ENCODE results near the gene LHCGR. TPM values are rescaled to one million over a fixed set of nuclear protein-coding genes. Genes with fewer than 3 reads are reported as not detected.

Gene LHCGR
- total RNA-seq: not detected

GRCh38 chr2:48755473-48755872 lies at the start of gene LHCGR:
TSS of gene LHCGR (minus strand) at chr2:48755724. CDS start at chr2:48755671, 53 bp downstream.
- Histone ChIP-seq H3K4me3 (no peak within 1 kb of the TSS), H3K27me3 (peaks cover 29% of the 10 kb centered on the region), H3K4me1 (no peaks in the 10 kb centered on the region), H3K36me3 (no peaks in the 10 kb centered on the region), H3K9me3 (no peaks in the 10 kb centered on the region), H3K27ac (no peak within 1 kb of the TSS)
- TF ChIP-seq EP300 (IDR thresholded peaks at IDR 0.05; ENCODE audit: low read depth) (no peak), POLR2AphosphoS5 (IDR thresholded peaks at IDR 0.05) (no peak), POLR2A (IDR thresholded peaks at IDR 0.05) (no peak)
- in situ Hi-C loops (cut with MboI; ENCODE audit: low pct_ligation_motif_present in 1 of 4, low pct_unique_long_range_greater_than_20kb in 1 of 4, low sequenced_read_pairs in 3 of 4): no loop called here
- no peak for DNase-seq
- 6 to 29% methylated on average over 3 to 37 of the region's 37 CpGs for WGBS, 2 donors (ENCODE audit: low coverage in 1 of 2)
- intact Hi-C loops (cut with DNase I; ENCODE audit: low total_unique reads): no loop called here

- Histone ChIP-seq H3K4me3 (no peak overlapping the region), H3K4me1 (no peaks in the 10 kb centered on the region), H3K27me3 (no peaks in the 10 kb centered on the region), H3K27ac (no peak overlapping the region), H3K36me3 (no peaks in the 10 kb centered on the region), H3K9me3 (no peaks in the 10 kb centered on the region)
- no peak for DNase-seq
- intact Hi-C loops (cut with DNase I; ENCODE audit: low total_unique reads): no loop called here
- TF ChIP-seq POLR2AphosphoS5 (IDR thresholded peaks at IDR 0.05) (no peak), CTCF (IDR thresholded peaks at IDR 0.05) (no peak), EP300 (IDR thresholded peaks at IDR 0.05; ENCODE audit: low read depth) (no peak), POLR2A (IDR thresholded peaks at IDR 0.05) (no peak)
- in situ Hi-C loops (cut with MboI; ENCODE audit: low pct_ligation_motif_present in 1 of 4, low pct_unique_long_range_greater_than_20kb in 1 of 4, low sequenced_read_pairs in 3 of 4): no loop called here
- 20 to 72% methylated on average over 2 to 6 of the region's 6 CpGs for WGBS, 2 donors (ENCODE audit: low coverage in 1 of 2)
Measured at GRCh38 chr2:48799601-48800000, 44.1 kb upstream of the LHCGR start.

GRCh38 chr2:48795065-48795464 lies 39.5 kb upstream of the LHCGR start:
- Histone ChIP-seq H3K27me3 (no peaks in the 10 kb centered on the region), H3K4me1 (no peaks in the 10 kb centered on the region), H3K9me3 (no peaks in the 10 kb centered on the region), H3K27ac (no peak overlapping the region), H3K4me3 (no peak overlapping the region), H3K36me3 (no peaks in the 10 kb centered on the region)
- in situ Hi-C loops (cut with MboI; ENCODE audit: low pct_ligation_motif_present in 1 of 4, low pct_unique_long_range_greater_than_20kb in 1 of 4, low sequenced_read_pairs in 3 of 4) (no loop called here), intact Hi-C loops (cut with DNase I; ENCODE audit: low total_unique reads) (no loop called here)
- DNase-seq: no peak
- TF ChIP-seq CTCF (IDR thresholded peaks at IDR 0.05) (no peak), EP300 (IDR thresholded peaks at IDR 0.05; ENCODE audit: low read depth) (no peak), POLR2AphosphoS5 (IDR thresholded peaks at IDR 0.05) (no peak), POLR2A (IDR thresholded peaks at IDR 0.05) (no peak)
- 60% methylated on average over 2 of the region's 2 CpGs; no CpG with 5 or more reads in 1 of the 2 donors for WGBS, 2 donors (ENCODE audit: low coverage in 1 of 2)

GRCh38 chr2:48793671-48794070 lies 38.1 kb upstream of the LHCGR start:
- no peaks in the 10 kb centered on the region for H3K27me3 ChIP-seq
- H3K9me3 ChIP-seq: no peaks in the 10 kb centered on the region
- H3K27ac ChIP-seq: no peak overlapping the region
- no peaks in the 10 kb centered on the region for H3K4me1 ChIP-seq
- in situ Hi-C loops (cut with MboI; ENCODE audit: low pct_ligation_motif_present in 1 of 4, low pct_unique_long_range_greater_than_20kb in 1 of 4, low sequenced_read_pairs in 3 of 4): no loop called here
- intact Hi-C loops (cut with DNase I; ENCODE audit: low total_unique reads): no loop called here
- no peak overlapping the region for H3K4me3 ChIP-seq
- H3K36me3 ChIP-seq: no peaks in the 10 kb centered on the region
- TF ChIP-seq EP300 (IDR thresholded peaks at IDR 0.05; ENCODE audit: low read depth) (no peak), POLR2AphosphoS5 (IDR thresholded peaks at IDR 0.05) (no peak), CTCF (IDR thresholded peaks at IDR 0.05) (no peak), POLR2A (IDR thresholded peaks at IDR 0.05) (no peak)
- no peak for DNase-seq
- WGBS, 2 donors (ENCODE audit: low coverage in 1 of 2): 25 to 62% methylated on average over 1 to 5 of the region's 5 CpGs

- intact Hi-C loops (cut with DNase I; ENCODE audit: low total_unique reads): no loop called here
- no peaks in the 10 kb centered on the region for H3K27me3 ChIP-seq
- H3K9me3 ChIP-seq: no peaks in the 10 kb centered on the region
- 61 to 89% methylated on average over 3 of the region's 3 CpGs for WGBS, 2 donors (ENCODE audit: low coverage in 1 of 2)
- no peaks in the 10 kb centered on the region for H3K36me3 ChIP-seq
- no peak for DNase-seq
- H3K4me3 ChIP-seq: no peak overlapping the region
- TF ChIP-seq POLR2A (IDR thresholded peaks at IDR 0.05): no peak
- no peak for TF ChIP-seq EP300 (IDR thresholded peaks at IDR 0.05; ENCODE audit: low read depth)
- TF ChIP-seq CTCF (IDR thresholded peaks at IDR 0.05): no peak
- no peak for TF ChIP-seq POLR2AphosphoS5 (IDR thresholded peaks at IDR 0.05)
- no peaks in the 10 kb centered on the region for H3K4me1 ChIP-seq
- no peak overlapping the region for H3K27ac ChIP-seq
- in situ Hi-C loops (cut with MboI; ENCODE audit: low pct_ligation_motif_present in 1 of 4, low pct_unique_long_range_greater_than_20kb in 1 of 4, low sequenced_read_pairs in 3 of 4): no loop called here
Measured at GRCh38 chr2:48792030-48792429, 36.5 kb upstream of the LHCGR start.
